EH (cell line): ENCODE measurements around the gene MAGOH.
A peak's percentile ranks its signal among the peaks of the same experiment; 100 is the strongest.
"Not testable (repeated sequence)": the region's sequence is repeated elsewhere in the genome, so short reads cannot be mapped to it uniquely, and the experiment has no call there.

Experiments
- DNase-seq: peaks from one replicate; pipeline ENCODE4 v3.0.0-alpha.2; 2015; ENCODE audit warnings: low read depth

MAGOH gene

DNA sequence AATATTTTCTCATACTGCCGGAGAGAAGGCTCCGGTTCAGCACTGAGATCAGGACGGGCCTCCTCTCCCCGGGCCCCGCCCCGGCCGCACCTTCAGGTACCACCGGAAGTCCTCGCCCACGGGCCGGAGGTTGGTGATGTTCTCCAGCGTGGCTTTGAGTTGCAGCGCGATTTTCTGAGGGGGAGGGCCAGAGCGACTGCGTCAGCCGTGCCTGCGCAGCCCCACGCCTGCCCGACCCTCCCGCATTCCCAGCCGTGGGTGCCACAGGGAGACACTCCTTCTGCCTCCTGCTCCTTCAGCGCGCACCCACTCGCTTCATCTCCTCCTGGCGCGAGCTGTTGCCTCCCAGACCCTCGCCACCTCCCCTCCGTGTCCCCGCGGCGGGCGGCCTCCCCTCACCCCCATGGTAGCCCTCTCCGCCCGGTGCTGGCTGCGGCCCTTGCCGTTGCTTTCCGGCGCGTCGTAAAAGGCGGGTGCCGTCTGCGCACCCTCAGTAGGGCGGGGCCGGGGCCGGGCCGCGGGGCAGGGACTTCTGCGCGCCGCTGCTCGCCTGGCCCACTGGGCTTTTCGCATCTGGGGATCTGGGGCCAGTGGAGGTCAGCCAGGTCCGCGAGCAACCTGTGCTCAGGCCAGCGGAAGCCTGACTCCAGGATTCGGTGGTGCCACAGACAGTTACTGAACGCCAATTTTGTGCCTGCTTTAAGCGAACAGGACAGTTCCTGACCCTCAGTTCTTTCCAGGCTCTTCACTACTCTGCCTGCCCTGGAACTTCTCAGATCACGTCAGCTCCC lies 18.0 kb downstream of the MAGOH start, which contains the start of gene CZIB:
Gene CZIB, minus strand, starts transcription at position 464 of the 791 bp plus-strand sequence. Its CDS starts 59 bp downstream, at position 405.
- DNase-seq: peak; percentile 91

DNA sequence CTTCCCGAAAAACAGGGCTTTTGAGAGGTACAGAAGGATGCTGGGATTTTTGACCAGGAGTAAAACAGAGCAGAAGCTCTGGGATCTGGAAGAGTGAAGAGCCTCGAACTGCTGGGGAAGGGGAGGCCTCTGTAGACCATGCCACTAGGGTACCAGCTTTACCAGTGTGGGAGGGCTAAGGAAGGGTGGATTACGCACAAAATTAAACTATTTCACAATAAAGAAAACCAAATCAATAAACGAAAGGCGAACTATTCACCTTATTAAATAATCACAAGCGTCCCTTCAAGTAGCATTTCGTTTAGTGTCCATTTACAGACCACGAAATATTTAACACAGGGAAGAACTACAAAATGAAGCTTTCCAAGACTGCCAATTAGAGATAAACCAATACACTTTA lies 18.6 kb downstream of the MAGOH start:
- DNase-seq: no peak

DNA sequence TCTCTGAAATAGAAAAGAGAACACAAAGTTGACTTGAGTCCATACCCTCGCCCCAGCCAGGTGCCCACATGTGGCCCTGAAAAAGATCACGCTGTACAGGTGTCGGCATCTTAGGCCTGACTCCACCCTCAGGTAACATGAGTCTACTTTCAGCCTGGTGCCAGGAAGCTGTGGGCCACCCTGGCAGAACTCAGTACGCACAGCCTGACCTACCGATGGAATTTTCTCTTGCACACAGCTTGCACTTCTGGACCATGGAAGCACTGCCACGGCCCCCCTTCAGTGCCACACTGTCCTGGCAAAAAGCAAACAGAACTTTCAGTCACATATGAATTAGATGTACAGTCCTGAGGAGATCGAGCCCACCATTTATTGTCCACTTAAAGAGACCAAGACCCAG lies 20.1 kb downstream of the MAGOH start:
- DNase-seq: no peak

DNA sequence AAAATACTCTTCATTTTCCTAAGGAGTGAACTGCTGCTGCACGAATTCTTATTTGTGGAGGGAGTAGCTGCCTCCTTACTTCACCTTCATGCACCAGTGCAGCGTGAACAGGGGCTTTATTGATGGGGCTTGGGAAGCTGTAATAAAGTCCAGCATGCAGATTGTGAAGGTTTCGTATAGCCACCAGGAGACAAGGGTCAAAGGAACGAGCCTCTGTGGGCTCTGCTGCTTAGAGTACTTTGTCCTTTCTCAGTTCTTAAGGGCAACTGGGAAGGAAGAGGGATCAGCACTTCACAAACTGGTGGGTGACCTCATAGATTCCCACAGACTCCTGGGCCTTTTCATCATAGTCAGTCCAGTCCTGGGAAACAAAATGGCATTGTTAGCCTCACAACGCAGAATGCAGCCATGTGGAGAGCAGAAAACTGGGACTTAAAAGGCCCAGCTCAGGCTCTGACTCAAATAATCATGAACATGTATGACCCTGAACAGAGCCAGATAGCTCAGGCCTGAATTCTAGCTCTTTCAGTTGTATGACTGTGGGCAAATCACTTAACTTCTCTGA lies 23.9 kb downstream of the MAGOH start:
- no peak for DNase-seq

DNA sequence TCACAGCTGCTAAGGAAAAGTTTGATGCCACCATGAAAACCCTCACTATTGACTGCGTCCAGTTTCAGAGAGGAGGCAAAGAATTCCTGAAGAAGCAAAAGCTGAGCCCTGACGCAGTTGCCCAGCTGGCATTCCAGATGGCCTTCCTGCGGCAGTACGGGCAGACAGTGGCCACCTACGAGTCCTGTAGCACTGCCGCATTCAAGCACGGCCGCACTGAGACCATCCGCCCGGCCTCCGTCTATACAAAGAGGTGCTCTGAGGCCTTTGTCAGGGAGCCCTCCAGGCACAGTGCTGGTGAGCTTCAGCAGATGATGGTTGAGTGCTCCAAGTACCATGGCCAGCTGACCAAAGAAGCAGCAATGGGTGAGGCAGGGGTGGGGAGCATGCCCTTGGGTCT lies 27.4 kb downstream of the MAGOH start:
- DNase-seq: no peak

DNA sequence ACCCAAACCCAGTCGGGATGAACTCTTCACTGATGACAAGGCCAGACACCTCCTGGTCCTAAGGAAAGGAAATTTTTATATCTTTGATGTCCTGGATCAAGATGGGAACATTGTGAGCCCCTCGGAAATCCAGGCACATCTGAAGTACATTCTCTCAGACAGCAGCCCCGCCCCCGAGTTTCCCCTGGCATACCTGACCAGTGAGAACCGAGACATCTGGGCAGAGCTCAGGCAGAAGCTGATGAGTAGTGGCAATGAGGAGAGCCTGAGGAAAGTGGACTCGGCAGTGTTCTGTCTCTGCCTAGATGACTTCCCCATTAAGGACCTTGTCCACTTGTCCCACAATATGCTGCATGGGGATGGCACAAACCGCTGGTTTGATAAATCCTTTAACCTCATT lies 28.0 kb downstream of the MAGOH start:
- no peak for DNase-seq

DNA sequence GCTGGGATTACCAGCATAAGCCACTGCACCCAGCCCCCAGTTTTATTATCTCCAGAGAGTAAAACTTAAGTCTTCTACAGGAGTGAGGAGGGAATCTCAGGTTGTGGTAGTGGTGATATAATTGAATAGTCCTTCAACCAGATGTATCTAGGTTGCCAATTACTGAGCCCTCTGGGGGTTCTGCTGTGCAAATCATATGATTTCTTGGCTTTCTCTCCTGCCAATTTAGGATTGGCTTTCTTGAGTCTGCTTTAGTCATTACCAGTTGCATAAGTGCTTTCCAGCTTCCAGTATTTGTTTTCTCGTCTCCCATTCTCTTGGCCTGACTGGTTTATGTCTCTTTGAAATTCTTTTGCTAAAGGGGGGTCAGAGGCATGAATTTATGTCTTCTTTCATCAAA lies 30.6 kb downstream of the MAGOH start:
- no peak for DNase-seq

DNA sequence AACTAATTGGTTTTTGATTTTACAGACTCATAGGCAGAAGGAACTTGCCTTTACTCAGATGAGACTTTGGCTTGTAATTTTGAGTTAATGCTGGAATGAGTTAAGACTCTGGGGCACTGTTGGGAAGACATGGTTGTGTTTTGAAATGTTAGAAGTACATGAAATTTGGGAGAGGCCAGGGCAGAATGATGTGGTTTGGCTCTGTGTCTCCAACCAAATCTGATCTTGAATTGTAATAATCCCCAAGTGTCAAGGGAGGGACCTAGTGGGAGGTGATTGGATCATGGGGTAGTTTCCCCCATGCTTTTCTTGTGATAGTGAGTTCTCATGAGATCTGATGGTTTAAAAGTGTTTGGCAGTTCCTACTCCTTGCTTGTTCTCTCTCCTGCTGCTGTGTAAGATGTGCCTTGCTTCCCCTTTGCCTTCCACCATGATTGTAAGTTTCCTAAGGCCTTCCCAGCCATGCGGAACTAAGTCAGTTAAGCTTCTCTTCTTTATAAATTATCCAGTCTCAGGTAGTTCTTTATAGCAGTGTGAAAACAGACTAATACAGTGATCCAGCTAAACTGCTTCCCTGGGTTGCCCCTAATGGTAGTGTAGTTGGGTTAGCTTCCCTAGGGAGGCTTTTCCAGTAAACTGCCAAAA lies 31.5 kb downstream of the MAGOH start:
- no peak for DNase-seq

DNA sequence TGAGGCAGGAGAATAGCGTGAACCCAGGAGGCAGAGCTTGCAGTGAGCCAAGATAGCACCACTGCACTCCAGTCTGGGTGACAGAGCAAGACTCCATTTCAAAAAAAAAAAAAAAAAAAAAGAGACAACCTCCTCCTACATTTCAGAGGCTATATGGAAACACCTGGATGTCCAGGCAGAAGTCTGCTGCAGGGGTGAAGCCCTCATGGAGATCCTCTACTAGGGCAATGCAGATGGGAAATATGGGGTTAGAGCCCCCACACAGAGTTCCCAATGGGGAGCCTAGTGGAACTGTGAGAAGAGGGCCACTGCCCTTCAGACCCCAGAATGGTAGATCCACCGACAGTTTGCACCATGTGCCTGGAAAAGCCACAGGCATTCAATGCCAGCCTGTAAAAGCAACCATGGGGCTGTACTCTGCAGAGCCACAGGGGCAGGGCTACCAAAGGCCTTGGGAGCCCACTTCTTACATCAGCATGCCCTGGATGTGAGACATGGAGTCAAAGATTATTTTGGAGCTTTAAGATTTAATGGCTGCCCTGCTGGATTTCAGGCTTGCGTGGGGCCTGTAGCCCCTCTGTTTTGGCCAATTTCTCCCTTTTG lies 32.1 kb downstream of the MAGOH start:
- not testable (repeated sequence) for DNase-seq

DNA sequence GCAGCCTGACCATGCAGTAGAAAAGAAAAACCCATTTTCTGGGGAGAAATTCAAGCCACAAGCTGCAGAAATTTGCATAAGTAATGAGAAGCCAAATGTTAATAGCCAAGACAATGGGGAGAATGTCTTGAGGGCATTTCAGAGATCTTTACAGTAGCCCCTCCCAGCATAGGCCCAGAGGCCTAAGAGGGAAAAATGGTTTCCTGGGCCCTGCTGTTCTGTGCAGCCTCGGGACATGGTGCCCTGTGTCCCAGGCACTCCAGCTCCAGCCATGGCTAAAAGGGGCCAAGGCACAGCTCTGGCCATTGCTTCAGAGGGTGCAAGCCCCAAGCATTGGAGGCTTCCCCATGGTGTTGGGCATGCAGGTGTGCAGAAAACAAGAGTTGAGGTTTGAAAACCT lies 32.8 kb downstream of the MAGOH start:
- DNase-seq: not testable (repeated sequence)

DNA sequence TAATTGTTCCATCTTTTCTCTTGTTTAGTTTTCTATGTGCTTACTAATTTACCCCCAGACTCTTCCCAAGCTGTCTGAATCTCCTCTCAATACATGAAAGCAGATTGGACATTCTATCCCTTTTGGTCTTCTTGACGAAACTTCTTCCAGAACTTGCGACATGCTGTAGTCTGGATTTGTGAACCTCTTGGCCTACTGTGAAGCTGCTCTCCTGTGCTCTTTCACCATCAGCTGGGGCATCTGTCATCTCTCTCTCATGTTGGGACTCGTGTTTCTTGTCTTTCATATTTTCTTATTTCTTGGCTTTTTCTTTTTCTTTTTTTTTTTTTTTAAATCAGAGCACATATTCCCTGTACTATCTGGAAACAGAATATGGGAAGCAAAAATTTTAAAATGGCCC lies 34.9 kb downstream of the MAGOH start:
- DNase-seq: no peak

DNA sequence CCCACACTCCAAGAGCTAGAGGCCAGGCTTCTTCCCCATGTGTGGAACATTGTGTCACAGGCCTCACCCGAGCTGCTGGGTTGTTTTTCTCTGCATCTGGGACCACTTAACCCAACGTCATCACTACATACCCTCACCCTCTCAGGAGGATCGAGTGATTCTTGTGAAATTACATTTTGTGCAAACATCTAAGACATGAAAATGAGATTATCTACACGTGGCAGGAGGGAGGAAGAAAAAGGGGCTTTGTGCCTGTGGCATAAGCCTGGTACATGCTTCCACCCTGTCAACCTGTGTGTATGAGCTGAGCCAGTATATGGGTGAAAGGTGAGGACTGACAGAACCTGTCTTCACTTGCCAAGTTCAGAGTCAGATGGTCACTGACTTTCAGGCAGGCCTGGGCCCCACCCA lies 40.1 kb downstream of the MAGOH start:
- DNase-seq: peak; percentile 61

DNA sequence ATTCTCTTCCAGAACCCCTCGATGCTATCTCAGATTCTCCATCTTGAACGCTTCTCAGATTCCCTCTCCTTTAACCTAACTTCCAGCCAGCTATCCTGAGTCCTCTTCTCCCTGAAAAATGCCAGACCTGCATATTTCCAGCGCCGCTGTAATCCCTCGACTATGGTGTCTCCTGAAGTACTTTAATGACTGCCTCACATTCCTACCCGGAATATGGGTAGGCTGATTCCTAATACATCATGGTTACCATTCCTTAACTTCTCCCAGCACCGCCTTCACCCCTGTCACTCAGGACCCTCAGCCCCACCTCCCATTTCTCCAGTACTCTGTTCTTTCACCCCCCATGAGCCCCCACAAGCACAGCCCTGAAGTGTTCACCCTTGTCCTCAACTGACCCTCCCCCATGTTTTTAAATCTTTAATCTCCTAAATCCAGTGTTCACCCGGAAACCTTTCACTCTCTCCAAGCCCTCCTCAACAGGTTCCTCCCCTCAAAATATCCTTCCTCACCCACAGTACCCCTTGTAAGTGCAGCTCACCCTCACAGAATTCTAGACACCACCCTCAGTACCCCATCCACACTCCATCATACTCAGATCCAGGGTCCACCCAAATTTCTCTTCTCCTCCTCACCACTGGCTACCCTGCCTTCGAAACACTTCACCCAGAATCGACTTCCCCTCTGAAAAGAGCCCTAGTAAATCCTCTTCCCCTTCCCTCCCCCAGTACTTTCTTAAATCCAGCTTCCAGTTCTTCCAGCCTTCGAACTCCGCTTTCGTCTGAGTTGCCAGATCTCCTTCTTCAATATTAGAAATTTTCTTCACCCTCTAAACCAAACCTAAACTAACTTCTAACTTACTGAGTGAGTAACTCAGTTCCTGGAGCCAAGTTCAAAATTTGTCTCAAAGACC lies 40.8 kb downstream of the MAGOH start:
- DNase-seq: peak; percentile 62

DNA sequence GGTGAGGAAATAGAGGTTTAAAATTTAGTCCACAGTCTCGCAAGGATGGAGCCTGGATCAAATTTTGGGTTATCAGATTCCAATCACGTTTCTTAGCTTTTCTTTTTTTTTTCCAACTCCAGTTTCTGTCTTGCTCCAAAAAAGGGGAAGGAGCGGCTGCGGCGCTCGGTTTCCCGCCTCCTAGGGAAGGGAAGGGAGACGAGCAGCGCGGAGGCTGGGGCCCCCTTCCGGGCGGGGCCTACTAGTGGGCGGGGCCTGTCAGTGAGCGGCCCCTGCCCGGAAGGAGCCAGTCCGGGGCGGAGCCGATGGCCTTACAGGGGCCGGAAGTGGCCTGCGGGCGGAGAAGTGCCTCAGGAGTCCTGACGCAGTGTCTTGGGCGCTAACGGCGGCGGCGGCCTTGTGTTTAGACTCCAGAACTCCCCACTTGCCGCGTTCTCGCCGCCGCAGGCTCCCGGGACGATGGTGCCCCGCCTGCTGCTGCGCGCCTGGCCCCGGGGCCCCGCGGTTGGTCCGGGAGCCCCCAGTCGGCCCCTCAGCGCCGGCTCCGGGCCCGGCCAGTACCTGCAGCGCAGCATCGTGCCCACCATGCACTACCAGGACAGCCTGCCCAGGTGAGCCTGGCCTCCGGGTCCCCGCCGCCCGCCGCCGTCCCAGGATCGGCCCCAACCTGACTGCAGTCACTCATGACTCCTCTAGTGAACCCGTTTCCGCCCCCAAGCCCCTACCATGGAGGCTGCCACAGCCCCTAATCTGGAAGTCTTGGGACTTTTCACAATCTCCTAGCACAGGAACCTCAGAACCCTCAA lies 41.6 kb downstream of the MAGOH start, which contains the start of gene CPT2:
Gene CPT2, plus strand, starts transcription at position 340 of the 806 bp plus-strand sequence. Its CDS starts 120 bp downstream, at position 460.
- peak; percentile 96 for DNase-seq

DNA sequence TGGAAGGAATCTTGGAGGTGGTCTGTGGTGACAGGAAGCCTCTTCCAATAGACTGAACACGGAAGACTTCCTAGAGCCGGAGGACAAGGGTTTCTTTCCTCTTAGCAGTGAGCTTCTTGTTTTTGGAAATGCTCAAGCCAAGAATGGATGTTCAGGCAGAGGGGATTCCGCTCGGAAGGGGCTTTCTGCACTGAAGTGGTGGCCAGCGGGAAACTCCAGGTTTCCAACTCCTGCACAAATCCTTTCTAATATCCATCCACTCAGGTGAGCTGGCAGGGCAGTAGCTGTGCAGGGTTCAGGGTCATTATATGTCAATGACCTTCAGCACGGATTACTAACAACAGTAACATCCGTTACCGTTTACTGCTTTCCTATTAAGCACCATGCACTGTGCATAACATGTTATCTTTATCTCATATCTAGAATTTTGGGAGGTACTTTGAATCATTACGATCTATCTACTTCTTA lies 42.3 kb downstream of the MAGOH start:
- no peak for DNase-seq

DNA sequence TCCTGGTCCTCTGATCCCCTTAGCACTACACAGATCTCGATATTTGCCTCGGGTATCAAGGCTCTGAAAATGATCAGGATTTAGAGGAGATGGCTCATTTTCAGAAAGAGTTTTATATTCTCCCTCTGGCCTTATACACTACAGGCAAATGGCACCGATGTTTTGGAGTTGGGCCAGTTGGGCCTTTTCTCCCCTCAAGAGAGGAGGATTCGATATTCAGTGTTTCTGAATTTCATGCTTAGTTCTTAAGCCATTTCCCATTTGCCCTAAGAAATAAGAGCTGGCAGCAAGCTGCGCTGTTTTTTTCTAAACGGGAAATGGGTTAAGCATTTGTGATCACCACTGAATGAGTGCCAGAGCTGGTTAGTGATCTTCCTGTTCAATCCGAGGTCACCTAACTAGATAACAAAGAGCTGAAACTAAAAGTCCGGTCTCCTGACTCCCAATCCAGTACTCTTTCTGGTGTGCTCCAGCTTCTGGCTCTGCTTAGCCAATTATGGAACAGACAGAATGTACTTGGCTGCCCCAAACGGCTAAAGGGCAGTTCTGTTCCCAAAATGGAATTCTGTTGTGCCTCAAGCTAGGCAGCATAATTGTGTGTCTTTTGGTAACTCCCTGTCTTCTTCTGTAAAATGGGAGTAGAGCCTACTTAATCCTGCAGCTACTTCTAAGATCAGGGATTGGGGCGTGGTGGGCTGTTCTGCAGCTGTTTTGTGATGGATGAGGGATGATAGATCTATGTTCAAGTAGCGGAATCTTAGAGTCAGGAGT lies 42.9 kb downstream of the MAGOH start:
- peak; percentile 31 for DNase-seq

DNA sequence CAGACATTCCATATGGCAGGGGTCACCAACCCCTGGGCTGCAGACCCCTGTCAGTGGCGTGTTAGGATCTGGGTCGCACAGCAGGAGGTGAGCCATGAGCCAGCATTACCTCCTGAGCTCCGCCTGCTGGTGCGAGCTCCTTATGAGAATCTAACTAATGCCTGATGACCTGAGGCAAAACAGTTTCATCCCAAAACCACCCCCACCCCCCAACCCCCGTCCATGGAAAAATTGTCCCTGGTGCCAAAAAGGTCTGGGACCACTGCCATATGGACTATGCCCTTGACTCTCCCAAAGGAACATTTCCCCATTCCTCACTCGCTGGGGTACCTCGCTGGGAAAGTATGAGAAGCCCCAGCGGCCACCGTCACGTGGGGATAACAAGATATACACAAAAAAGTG lies 48.1 kb downstream of the MAGOH start:
- DNase-seq: no peak

DNA sequence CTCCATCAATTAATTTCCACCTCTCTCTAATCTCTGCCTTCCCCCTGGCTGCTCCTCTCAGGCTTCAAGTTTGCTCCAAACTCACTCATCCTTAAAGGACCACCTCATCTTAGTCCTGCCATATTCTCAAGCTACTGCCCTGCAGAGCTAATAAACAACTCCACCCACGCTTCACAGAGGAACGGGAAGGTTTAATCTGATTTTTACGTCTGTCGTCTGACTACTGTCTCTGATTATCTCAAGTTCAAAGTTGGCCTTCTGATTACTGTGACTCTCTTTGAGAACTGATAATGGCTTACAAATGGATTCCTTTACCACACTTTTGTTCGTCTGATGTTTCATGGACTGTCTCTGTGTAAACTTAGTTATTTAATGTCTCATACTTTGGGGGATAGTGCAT lies 49.3 kb downstream of the MAGOH start:
- no peak for DNase-seq

DNA sequence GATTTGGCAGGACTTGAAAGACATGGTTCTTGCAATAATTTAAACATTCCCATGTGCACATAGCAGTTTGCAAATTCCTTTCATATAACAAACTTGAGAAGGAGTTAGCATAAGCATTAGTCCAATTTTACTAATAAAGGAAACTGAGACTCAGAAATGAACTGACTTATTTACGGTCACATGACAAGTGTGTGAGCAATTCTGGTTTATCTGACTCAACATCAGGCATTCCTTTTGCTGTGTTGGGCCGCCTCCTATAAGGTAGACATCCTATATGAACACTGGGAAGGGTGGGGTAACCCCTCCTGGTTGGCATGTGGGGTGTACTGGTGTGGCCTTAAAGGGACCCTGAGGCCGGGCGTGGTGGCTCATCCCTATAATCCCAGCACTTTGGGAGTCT lies 50.2 kb downstream of the MAGOH start:
- peak; percentile 35 for DNase-seq

DNA sequence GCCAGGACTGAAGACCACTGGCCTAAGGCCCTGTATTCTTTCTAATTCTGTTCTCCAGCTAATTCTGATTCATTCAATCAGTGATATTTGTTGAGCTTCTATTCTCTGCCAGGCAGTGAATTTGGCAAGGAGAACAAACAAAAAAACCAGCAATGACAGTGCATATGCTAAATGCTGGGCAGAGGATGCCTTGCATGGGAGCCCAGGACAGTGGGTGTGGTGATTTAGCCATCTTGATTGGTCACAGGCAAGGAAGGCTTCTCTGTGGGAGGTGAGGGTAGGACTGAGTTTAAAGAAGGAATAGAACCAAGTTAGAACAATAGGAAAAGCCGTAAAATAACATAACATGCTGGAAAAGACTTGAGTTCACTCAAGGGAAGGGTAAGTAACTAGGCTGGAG lies 50.9 kb downstream of the MAGOH start:
- peak; percentile 32 for DNase-seq
